ENCODE results near the gene SIX2. TPM values are rescaled to one million over a fixed set of nuclear protein-coding genes. Genes with fewer than 3 reads are reported as not detected.

Gene SIX2
- total and polyA plus RNA-seq, 2 experiments from 2014 or later: 0.87 to 1.3 TPM

DNA sequence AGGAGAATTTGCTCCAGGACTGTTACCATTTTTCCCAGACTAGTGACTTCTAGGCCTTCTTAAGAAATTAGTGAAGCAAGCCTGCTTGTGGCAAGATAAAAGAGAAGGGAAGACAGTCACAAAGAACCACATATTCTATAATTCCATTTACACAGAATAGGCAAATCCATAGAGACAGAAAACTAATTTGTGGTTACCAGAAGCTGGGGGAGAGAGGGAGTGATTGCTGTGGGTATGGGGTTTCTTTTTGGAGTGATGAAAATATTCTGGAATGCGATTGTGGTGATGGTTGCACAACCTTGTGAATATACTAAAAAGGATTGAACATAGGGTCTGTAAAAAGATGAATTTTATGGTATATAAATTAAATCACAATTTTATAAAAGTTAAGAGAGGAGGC is 37.5 kb upstream of the SIX2 start:
- ATAC-seq: no peak
- Histone ChIP-seq H3K4me3 (no peak overlapping the region), H3K27ac (ENCODE audit: low read depth) (no peak overlapping the region), H3K9me2 (ENCODE audit: insufficient read depth) (no peaks in the 10 kb centered on the region), H3K27me3 (ENCODE audit: insufficient read depth) (no peaks in the 10 kb centered on the region), H3K4me2 (no peak overlapping the region), H4K20me1 (replicated peaks; ENCODE audit: insufficient read depth) (no peaks in the 10 kb centered on the region), H3K36me3 (ENCODE audit: insufficient read depth) (no peaks in the 10 kb centered on the region), H3K79me2 (replicated peaks; ENCODE audit: insufficient read depth) (no peaks in the 10 kb centered on the region), H3F3A (replicated peaks; ENCODE audit: low read depth) (no peaks in the 10 kb centered on the region), H2AFZ (no peak overlapping the region), H3K4me1 (ENCODE audit: insufficient read depth) (no peaks in the 10 kb centered on the region)
- Mint-ChIP-seq H3K27me3 (ENCODE audit: insufficient read depth, low read depth, poor library complexity) (peaks cover 4% of the 10 kb centered on the region), H3K4me1 (no peaks in the 10 kb centered on the region; the same call in 1 of the 3 replicates), H3K36me3 (ENCODE audit: low read depth) (no peaks in the 10 kb centered on the region), H3K4me3 (no peak overlapping the region), H3K9me3 (no peaks in the 10 kb centered on the region), H3K27ac (no peak overlapping the region)
- TF ChIP-seq CREB1 (CRISPR knock-in tag; IDR thresholded peaks at IDR 0.05; ENCODE audit: low read depth) (no peak), NANOG (IDR thresholded peaks at IDR 0.05; ENCODE audit: borderline replicate concordance) (no peak), STAT1 (IDR thresholded peaks at IDR 0.05; ENCODE audit: unreplicated experiment) (no peak), ETS1 (IDR thresholded peaks at IDR 0.05) (no peak), EZH2phosphoT487 (IDR thresholded peaks at IDR 0.05; ENCODE audit: unreplicated experiment) (no peak), CTCF (conservative IDR thresholded peaks at IDR 0.05; ENCODE audit: low read depth in 2 of 2) (no peak), ZNF114 (CRISPR knock-in tag; IDR thresholded peaks at IDR 0.05) (no peak), EZH2 (IDR thresholded peaks at IDR 0.05; ENCODE audit: low read depth, unreplicated experiment) (no peak), POLR2AphosphoS5 (IDR thresholded peaks at IDR 0.05; ENCODE audit: low read depth) (no peak), ZNF331 (CRISPR knock-in tag; IDR thresholded peaks at IDR 0.05; ENCODE audit: low read depth) (no peak), JUNB (IDR thresholded peaks at IDR 0.05; ENCODE audit: unreplicated experiment) (no peak), ZNF462 (CRISPR knock-in tag; IDR thresholded peaks at IDR 0.05) (no peak)
- TF ChIP-seq, protein P1, sequence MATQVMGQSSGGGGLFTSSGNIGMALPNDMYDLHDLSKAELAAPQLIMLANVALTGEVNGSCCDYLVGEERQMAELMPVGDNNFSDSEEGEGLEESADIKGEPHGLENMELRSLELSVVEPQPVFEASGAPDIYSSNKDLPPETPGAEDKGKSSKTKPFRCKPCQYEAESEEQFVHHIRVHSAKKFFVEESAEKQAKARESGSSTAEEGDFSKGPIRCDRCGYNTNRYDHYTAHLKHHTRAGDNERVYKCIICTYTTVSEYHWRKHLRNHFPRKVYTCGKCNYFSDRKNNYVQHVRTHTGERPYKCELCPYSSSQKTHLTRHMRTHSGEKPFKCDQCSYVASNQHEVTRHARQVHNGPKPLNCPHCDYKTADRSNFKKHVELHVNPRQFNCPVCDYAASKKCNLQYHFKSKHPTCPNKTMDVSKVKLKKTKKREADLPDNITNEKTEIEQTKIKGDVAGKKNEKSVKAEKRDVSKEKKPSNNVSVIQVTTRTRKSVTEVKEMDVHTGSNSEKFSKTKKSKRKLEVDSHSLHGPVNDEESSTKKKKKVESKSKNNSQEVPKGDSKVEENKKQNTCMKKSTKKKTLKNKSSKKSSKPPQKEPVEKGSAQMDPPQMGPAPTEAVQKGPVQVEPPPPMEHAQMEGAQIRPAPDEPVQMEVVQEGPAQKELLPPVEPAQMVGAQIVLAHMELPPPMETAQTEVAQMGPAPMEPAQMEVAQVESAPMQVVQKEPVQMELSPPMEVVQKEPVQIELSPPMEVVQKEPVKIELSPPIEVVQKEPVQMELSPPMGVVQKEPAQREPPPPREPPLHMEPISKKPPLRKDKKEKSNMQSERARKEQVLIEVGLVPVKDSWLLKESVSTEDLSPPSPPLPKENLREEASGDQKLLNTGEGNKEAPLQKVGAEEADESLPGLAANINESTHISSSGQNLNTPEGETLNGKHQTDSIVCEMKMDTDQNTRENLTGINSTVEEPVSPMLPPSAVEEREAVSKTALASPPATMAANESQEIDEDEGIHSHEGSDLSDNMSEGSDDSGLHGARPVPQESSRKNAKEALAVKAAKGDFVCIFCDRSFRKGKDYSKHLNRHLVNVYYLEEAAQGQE (IDR thresholded peaks at IDR 0.05; ENCODE audit: unreplicated experiment): no peak
- DNase-seq (ENCODE audit: low spot score): no peak
